PC-3 (cell line): ENCODE results near the gene TRABD. TPM values are rescaled to one million over a fixed set of nuclear protein-coding genes. Genes with fewer than 3 reads are reported as not detected.

Experiments
- ATAC-seq: fragments of 200-7000 bp; cut with Tn5 transposase; 2 replicates; pipeline ENCODE4 v1.9.1; 2020; ENCODE audit warnings: mild to moderate bottlenecking, moderate library complexity
- BruUV-seq: library from RNA; stranded (reverse); fragments of 400-500 nt; replicated peaks from 2 replicates; lab custom pipeline; 2021; lab: Mats Ljungman, UMichigan
- CTCF ChIA-PET: fragments of 300-600 bp; sonication (Branson Sonifier 250); formaldehyde crosslinking; loops from one replicate; lab custom pipeline; 2022; ENCODE audit warnings: antibody characterized with exemption; lab: Charles Lee
- POLR2A ChIA-PET: fragments of 300-600 bp; sonication (Branson Sonifier 250); formaldehyde crosslinking; loops from one replicate; lab custom pipeline; 2022; ENCODE audit warnings: antibody characterized with exemption; ENCODE audit not compliant: unreplicated experiment; lab: Charles Lee
- DNase-seq: peaks from one replicate; pipeline ENCODE4 v3.0.0-alpha.2; 2015
- H2AFZ ChIP-seq: fragments of 300-600 bp; sonication (generic); 2 replicates; pipeline ENCODE4 v1.6.0; 2016; ENCODE audit warnings: antibody characterized with exemption, low read length
- H3F3A ChIP-seq: fragments of 300-600 bp; sonication (generic); one replicate; pipeline ENCODE4 v1.6.0; 2017; ENCODE audit warnings: antibody characterized with exemption, low read length, control low read depth, mild to moderate bottlenecking; ENCODE audit not compliant: unreplicated experiment
- H3K27ac ChIP-seq: fragments of 300-600 bp; sonication (generic); 2 replicates; pipeline ENCODE4 v1.5.1; 2016; ENCODE audit warnings: mild to moderate bottlenecking, low read length
- H3K27me3 ChIP-seq: fragments of 300-600 bp; sonication (generic); 2 replicates; pipeline ENCODE4 v1.6.1; 2016; ENCODE audit warnings: low read length, mixed read lengths
- H3K36me3 ChIP-seq: fragments of 300-600 bp; sonication (generic); 2 replicates; pipeline ENCODE4 v1.6.1; 2016; ENCODE audit warnings: low read depth, mixed run types, low read length, mixed read lengths
- H3K4me1 ChIP-seq: fragments of 300-600 bp; sonication (generic); 2 replicates; pipeline ENCODE4 v1.5.1; 2016; ENCODE audit warnings: low read length; ENCODE audit not compliant: insufficient read depth
- H3K4me2 ChIP-seq: fragments of 300-600 bp; sonication (generic); 2 replicates; pipeline ENCODE4 v1.6.0; 2016; ENCODE audit warnings: low read length
- H3K4me3 ChIP-seq: fragments of 300-600 bp; sonication (generic); 2 replicates; pipeline ENCODE4 v1.5.1; 2016; ENCODE audit warnings: mild to moderate bottlenecking, low read length, mixed read lengths
- H3K79me2 ChIP-seq: fragments of 300-600 bp; sonication (generic); 2 replicates; pipeline ENCODE4 v1.6.1; 2017; ENCODE audit warnings: low read length, mixed read lengths
- H3K9ac ChIP-seq: fragments of 300-600 bp; sonication (generic); 2 replicates; pipeline ENCODE4 v1.6.0; 2016; ENCODE audit warnings: mild to moderate bottlenecking, low read length
- H3K9me2 ChIP-seq: fragments of 300-600 bp; sonication (generic); replicated peaks from 2 replicates; pipeline ENCODE4 v1.6.1; 2016; ENCODE audit warnings: mixed run types, low read length, mixed read lengths
- H3K9me3 ChIP-seq: fragments of 300-600 bp; sonication (generic); 2 replicates; pipeline ENCODE4 v1.6.1; 2016; ENCODE audit warnings: low read length, mixed read lengths
- H4K20me1 ChIP-seq: fragments of 300-600 bp; sonication (generic); 2 replicates; pipeline ENCODE4 v1.6.1; 2016; ENCODE audit warnings: low read length, mixed read lengths
- CTCF ChIP-seq: fragments of 300-600 bp; sonication (generic); conservative IDR thresholded peaks from 2 replicates; pipeline ENCODE4 v1.5.1; 2017; ENCODE audit warnings: antibody characterized with exemption, low read depth, mild to moderate bottlenecking, low read length
- EZH2 ChIP-seq: fragments of 300-600 bp; sonication (generic); IDR thresholded peaks from one replicate; pipeline ENCODE4 v1.6.1; 2017; ENCODE audit warnings: antibody characterized with exemption, mild to moderate bottlenecking, low read length; ENCODE audit not compliant: unreplicated experiment
- EZH2phosphoT487 ChIP-seq: fragments of 300-600 bp; sonication (generic); IDR thresholded peaks from 2 replicates; pipeline ENCODE4 v1.6.1; 2018; ENCODE audit warnings: mild to moderate bottlenecking, antibody characterized with exemption, low read length, borderline replicate concordance
- intact Hi-C: fragments of 100-400 bp; cut with micrococcal nuclease; formaldehyde crosslinking; loops from 2 replicates; pipeline ENCODE4 v1.9.0; 2023
- total RNA-seq: library from RNA; depleted of rRNA; stranded (reverse); fragments of >200 nt; gene quantifications from 2 replicates; pipeline ENCODE4 v1.2.3, GENCODE V29; 2014

Gene TRABD
- total RNA-seq, 1 experiment from 2014 or later, result 53.4 TPM

- CTCF ChIA-PET, result no interaction called here
- H3K4me2 ChIP-seq, result peak overlapping the region; percentile 69
Observed at GRCh38 chr22:50184902-50185374, 775 bp upstream of the TRABD start.

DNA sequence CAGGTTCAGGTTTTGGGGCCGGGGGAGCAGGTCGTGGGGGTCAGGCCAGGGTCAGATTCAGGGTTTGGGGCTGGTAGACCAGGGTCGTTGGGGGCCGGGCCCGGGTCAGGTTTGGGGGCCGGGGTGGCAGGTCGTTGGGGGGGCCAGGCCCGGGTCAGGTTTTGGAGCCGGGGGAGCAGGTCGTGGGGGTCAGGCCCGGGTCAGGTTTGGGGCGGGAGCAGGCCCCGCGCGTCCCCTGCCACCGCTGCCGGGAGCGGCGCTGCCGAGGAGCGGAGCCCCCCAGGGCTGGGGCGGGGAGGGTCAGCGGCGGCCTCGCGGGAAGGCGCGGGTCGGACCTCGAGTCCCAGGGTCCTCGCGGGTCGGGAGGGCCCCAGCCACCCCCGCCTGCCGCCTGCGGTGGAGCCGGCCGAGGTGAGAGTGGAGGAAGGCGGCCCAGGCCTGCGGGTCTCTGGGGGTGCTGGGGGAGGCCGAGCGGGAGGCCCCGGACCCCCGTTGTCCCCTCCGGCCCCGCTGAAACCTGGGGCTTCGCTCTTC, 535 bp downstream of the TRABD start:
- TF ChIP-seq CTCF (no peak), EZH2 (no peak), EZH2phosphoT487 (no peak)
- ChIA-PET POLR2A (no interaction called here), CTCF (interaction anchor here (0.8 kb wide), 1 partner anchor 71 kb away, joined by 3 read pairs; no protein-coding TSS in a partner anchor)
- BruUV-seq, result no TSS peak
- Histone ChIP-seq H3K9ac (peak overlapping the region; percentile 86), H3F3A (no peaks in the 10 kb centered on the region), H3K79me2 (peaks cover 46% of the 10 kb centered on the region), H3K36me3 (no peaks in the 10 kb centered on the region), H3K9me3 (no peaks in the 10 kb centered on the region), H3K27me3 (no peaks in the 10 kb centered on the region), H4K20me1 (no peaks in the 10 kb centered on the region), H3K9me2 (no peaks in the 10 kb centered on the region), H2AFZ (0 out of 2 replicates have a peak overlapping the region, but pooled peaks have one; percentile 7), H3K4me2 (peak overlapping the region; percentile 94), H3K27ac (peak overlapping the region; percentile 29), H3K4me3 (peak overlapping the region; percentile 77), H3K4me1 (peaks cover 36% of the 10 kb centered on the region)
- ATAC-seq (no peak), DNase-seq (no peak)
- intact Hi-C loops, result no loop called here

More at GRCh38 chr22:50184902-50185374, 775 bp upstream of the TRABD start:
- Histone ChIP-seq H3F3A (no peaks in the 10 kb centered on the region), H3K9ac (no peak overlapping the region), H3K79me2 (peaks cover 34% of the 10 kb centered on the region), H3K27ac (no peak overlapping the region), H3K4me3 (no peak overlapping the region), H3K9me3 (no peaks in the 10 kb centered on the region), H2AFZ (0 out of 2 replicates have a peak overlapping the region, but pooled peaks have one; percentile 57), H3K9me2 (no peaks in the 10 kb centered on the region), H3K27me3 (no peaks in the 10 kb centered on the region), H3K36me3 (no peaks in the 10 kb centered on the region), H4K20me1 (no peaks in the 10 kb centered on the region), H3K4me1 (peaks cover 23% of the 10 kb centered on the region)
- no peak for TF ChIP-seq CTCF
- no peak for TF ChIP-seq EZH2phosphoT487
- TF ChIP-seq EZH2, result no peak
- POLR2A ChIA-PET, result no interaction called here
- intact Hi-C loops, result no loop called here
- ATAC-seq (no peak), DNase-seq (no peak)
- BruUV-seq, result no TSS peak
